ENCODE data around the gene KIF5C.

KIF5C gene

DNA sequence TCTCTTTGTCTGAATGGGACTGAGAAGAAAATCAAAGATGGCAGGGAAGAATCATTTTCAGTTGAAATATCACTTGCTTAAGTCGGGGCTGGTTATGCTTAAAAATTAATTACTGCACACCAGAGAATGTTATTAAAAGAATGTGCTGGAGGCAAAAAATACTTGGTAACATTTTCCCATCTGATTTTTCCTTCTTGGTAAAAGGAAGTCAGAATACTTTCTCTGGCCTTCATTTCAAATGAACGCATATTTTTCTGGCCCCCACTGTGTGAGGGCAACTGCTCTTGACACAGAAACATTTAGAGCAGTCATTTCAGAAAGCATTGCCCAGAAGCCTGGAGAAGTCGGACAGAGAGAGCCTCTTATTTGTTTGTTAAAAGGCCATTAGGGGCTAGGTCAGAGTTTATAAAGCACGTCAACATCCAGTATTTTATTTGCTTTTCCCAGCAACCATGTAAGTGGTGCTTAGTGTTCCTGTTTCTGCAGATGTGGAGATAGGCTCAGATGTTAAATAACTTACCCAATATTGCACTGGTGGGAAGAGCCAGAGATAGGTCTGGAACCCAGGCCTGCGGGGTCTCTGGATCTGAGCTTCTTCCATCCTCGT is 130.5 kb downstream of the KIF5C start:
- H3K4me1 ChIP-seq (ENCODE audit: control insufficient read depth, insufficient read depth, low read length) = no peaks in the 10 kb centered on the region
- CTCF ChIA-PET = interaction anchor here (0.6 kb wide), 1 partner anchor 10 kb away, joined by 3 read pairs; no protein-coding TSS in a partner anchor

DNA sequence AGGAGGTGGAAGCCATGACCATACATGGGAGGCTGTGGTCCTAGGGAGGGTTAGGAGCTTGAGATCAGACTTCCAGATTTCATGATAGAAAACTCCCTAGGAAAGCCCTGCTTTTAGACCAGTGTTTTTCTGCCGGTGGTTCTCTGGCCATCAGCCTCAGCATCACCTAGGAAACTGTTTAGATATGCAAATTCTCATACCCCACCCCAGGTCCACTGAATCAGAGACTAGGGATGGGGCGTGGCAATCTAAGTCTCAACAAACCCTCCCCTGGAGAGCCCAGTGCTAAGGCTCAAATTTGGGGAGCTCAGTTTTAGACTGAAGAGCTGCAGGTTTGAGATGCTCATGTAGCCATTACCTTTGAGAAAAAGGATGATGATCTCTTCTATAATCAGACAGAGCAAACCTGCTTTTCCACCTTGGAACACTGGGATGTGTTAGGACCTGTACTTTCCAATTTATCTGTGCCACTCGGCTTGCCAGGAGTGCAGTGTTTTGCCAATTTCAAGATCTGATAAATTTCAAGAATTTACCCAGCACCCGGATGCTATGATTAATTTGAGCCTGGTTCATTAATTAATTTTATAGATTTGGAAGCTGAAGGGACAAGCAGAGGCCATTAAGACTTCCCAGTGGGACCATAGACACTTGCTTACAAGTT is 132.0 kb downstream of the KIF5C start:
- ChIA-PET POLR2A (no interaction called here), CTCF (interaction anchor here (0.7 to 3.3 kb wide), 3 partner anchors 11 to 554 kb away, joined by 3 to 19 read pairs (median 3); no protein-coding TSS in a partner anchor)
- H3K36me3 ChIP-seq (ENCODE audit: control insufficient read depth in 2 of 2, insufficient read depth in 1 of 2, low read length in 2 of 2) = peaks cover 0 to 76% of the 10 kb centered on the region in 2 experiments; a peak in 1 of 3 replicates
- TF ChIP-seq TRIM28 (IDR thresholded peaks at IDR 0.05; ENCODE audit: borderline replicate concordance, low read length) (no peak), SCRT1 (tag by site-specific recombination; IDR thresholded peaks at IDR 0.05; ENCODE audit: borderline replicate concordance) (no peak), ZNF24 (tag by site-specific recombination; IDR thresholded peaks at IDR 0.05) (no peak), ZNF501 (tag by site-specific recombination; IDR thresholded peaks at IDR 0.05) (no peak), ZNF776 (tag by site-specific recombination; IDR thresholded peaks at IDR 0.05; ENCODE audit: borderline replicate concordance) (no peak)
- H3K4me1 ChIP-seq (ENCODE audit: control insufficient read depth, insufficient read depth, low read length) = no peaks in the 10 kb centered on the region
- H3K4me3 ChIP-seq (ENCODE audit: low read depth, low read length) = no peak overlapping the region
- no peaks in the 10 kb centered on the region for H3K9me3 ChIP-seq (ENCODE audit: control insufficient read depth, insufficient read depth, low read depth, low read length)
- no peak overlapping the region for H3K27ac ChIP-seq (ENCODE audit: extremely low read depth, low read depth, low read length)

More for the DNA sequence above, 130.5 kb downstream of the KIF5C start:
- TF ChIP-seq GLI4 (tag by site-specific recombination; IDR thresholded peaks at IDR 0.05) = no peak
- TF ChIP-seq ZBTB21 (tag by site-specific recombination; IDR thresholded peaks at IDR 0.05) = no peak
- no peak for TF ChIP-seq ZNF132 (tag by site-specific recombination; IDR thresholded peaks at IDR 0.05; ENCODE audit: borderline replicate concordance)
- TF ChIP-seq GLIS2 (tag by site-specific recombination; IDR thresholded peaks at IDR 0.05) = no peak
- no peak for TF ChIP-seq ZNF654 (tag by site-specific recombination; IDR thresholded peaks at IDR 0.05; ENCODE audit: low read depth)
- no peak for TF ChIP-seq ZNF623 (tag by site-specific recombination; IDR thresholded peaks at IDR 0.05)
- TF ChIP-seq, protein P1, sequence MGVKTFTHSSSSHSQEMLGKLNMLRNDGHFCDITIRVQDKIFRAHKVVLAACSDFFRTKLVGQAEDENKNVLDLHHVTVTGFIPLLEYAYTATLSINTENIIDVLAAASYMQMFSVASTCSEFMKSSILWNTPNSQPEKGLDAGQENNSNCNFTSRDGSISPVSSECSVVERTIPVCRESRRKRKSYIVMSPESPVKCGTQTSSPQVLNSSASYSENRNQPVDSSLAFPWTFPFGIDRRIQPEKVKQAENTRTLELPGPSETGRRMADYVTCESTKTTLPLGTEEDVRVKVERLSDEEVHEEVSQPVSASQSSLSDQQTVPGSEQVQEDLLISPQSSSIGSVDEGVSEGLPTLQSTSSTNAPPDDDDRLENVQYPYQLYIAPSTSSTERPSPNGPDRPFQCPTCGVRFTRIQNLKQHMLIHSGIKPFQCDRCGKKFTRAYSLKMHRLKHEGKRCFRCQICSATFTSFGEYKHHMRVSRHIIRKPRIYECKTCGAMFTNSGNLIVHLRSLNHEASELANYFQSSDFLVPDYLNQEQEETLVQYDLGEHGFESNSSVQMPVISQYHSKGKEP (tag by site-specific recombination; IDR thresholded peaks at IDR 0.05) = no peak
- TF ChIP-seq, protein P2, sequence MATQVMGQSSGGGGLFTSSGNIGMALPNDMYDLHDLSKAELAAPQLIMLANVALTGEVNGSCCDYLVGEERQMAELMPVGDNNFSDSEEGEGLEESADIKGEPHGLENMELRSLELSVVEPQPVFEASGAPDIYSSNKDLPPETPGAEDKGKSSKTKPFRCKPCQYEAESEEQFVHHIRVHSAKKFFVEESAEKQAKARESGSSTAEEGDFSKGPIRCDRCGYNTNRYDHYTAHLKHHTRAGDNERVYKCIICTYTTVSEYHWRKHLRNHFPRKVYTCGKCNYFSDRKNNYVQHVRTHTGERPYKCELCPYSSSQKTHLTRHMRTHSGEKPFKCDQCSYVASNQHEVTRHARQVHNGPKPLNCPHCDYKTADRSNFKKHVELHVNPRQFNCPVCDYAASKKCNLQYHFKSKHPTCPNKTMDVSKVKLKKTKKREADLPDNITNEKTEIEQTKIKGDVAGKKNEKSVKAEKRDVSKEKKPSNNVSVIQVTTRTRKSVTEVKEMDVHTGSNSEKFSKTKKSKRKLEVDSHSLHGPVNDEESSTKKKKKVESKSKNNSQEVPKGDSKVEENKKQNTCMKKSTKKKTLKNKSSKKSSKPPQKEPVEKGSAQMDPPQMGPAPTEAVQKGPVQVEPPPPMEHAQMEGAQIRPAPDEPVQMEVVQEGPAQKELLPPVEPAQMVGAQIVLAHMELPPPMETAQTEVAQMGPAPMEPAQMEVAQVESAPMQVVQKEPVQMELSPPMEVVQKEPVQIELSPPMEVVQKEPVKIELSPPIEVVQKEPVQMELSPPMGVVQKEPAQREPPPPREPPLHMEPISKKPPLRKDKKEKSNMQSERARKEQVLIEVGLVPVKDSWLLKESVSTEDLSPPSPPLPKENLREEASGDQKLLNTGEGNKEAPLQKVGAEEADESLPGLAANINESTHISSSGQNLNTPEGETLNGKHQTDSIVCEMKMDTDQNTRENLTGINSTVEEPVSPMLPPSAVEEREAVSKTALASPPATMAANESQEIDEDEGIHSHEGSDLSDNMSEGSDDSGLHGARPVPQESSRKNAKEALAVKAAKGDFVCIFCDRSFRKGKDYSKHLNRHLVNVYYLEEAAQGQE (tag by site-specific recombination; IDR thresholded peaks at IDR 0.05) = no peak
- no peak for TF ChIP-seq ZNF239 (tag by site-specific recombination; IDR thresholded peaks at IDR 0.05)
- no peak for TF ChIP-seq ZNF10 (tag by site-specific recombination; IDR thresholded peaks at IDR 0.05)
- Histone ChIP-seq H3K36me3 (ENCODE audit: control insufficient read depth in 2 of 2, insufficient read depth in 1 of 2, low read length in 2 of 2) (peaks cover 5 to 75% of the 10 kb centered on the region in 2 experiments; a peak in 1 of 3 replicates), H3K4me3 (ENCODE audit: low read depth, low read length) (no peak overlapping the region), H3K9me3 (ENCODE audit: control insufficient read depth, insufficient read depth, low read depth, low read length) (no peaks in the 10 kb centered on the region), H3K27ac (ENCODE audit: extremely low read depth, low read depth, low read length) (no peak overlapping the region)
- POLR2A ChIA-PET = no interaction called here

DNA sequence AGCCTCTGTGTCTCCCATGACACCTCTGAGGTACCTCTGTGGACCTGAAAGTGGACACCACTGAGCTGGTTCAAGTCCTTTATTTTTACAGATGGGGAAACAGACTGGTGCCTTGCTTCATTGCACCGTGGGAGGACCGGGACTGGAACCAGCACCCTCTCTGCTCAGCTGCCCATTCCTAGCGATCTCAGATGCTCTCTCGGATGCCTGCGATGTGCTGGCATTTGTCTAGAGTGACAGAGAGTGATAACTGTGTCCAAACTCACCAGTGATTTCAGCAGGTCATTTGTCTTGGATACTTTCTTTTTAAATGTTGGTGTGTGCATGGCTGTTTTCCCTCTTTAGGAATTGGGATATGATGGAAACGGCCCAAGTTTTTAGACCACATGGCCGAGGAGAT is 133.4 kb downstream of the KIF5C start:
- POLR2A ChIA-PET = no interaction called here
- Histone ChIP-seq H3K36me3 (ENCODE audit: control insufficient read depth in 2 of 2, insufficient read depth in 1 of 2, low read length in 2 of 2) (peaks cover 0 to 76% of the 10 kb centered on the region in 2 experiments; a peak in 1 of 3 replicates), H3K4me3 (ENCODE audit: low read depth, low read length) (no peak overlapping the region), H3K4me1 (ENCODE audit: control insufficient read depth, insufficient read depth, low read length) (no peaks in the 10 kb centered on the region), H3K27ac (ENCODE audit: extremely low read depth, low read depth, low read length) (no peak overlapping the region), H3K9me3 (ENCODE audit: control insufficient read depth, insufficient read depth, low read depth, low read length) (no peaks in the 10 kb centered on the region)
- CTCF ChIA-PET = interaction anchor here (3.3 kb wide), 1 partner anchor 10 kb away, joined by 19 read pairs; no protein-coding TSS in a partner anchor
- TF ChIP-seq, protein P3, sequence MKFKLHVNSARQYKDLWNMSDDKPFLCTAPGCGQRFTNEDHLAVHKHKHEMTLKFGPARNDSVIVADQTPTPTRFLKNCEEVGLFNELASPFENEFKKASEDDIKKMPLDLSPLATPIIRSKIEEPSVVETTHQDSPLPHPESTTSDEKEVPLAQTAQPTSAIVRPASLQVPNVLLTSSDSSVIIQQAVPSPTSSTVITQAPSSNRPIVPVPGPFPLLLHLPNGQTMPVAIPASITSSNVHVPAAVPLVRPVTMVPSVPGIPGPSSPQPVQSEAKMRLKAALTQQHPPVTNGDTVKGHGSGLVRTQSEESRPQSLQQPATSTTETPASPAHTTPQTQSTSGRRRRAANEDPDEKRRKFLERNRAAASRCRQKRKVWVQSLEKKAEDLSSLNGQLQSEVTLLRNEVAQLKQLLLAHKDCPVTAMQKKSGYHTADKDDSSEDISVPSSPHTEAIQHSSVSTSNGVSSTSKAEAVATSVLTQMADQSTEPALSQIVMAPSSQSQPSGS (tag by site-specific recombination; IDR thresholded peaks at IDR 0.05; ENCODE audit: low read depth) = no peak
- TF ChIP-seq MZF1 (tag by site-specific recombination; IDR thresholded peaks at IDR 0.05; ENCODE audit: borderline replicate concordance) = no peak
- no peak for TF ChIP-seq ZNF621 (tag by site-specific recombination; IDR thresholded peaks at IDR 0.05)
- TF ChIP-seq, protein P4, sequence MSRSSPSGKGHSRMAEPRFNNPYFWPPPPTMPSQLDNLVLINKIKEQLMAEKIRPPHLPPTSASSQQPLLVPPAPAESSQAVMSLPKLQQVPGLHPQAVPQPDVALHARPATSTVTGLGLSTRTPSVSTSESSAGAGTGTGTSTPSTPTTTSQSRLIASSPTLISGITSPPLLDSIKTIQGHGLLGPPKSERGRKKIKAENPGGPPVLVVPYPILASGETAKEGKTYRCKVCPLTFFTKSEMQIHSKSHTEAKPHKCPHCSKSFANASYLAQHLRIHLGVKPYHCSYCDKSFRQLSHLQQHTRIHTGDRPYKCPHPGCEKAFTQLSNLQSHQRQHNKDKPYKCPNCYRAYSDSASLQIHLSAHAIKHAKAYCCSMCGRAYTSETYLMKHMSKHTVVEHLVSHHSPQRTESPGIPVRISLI (tag by site-specific recombination; IDR thresholded peaks at IDR 0.05) = no peak
- TF ChIP-seq, protein P5, sequence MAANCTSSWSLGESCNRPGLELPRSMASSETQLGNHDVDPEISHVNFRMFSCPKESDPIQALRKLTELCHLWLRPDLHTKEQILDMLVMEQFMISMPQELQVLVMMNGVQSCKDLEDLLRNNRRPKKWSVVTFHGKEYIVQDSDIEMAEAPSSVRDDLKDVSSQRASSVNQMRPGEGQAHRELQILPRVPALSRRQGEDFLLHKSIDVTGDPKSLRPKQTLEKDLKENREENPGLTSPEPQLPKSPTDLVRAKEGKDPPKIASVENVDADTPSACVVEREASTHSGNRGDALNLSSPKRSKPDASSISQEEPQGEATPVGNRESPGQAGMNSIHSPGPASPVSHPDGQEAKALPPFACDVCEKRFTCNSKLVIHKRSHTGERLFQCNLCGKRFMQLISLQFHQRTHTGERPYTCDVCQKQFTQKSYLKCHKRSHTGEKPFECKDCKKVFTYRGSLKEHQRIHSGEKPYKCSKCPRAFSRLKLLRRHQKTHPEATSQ (tag by site-specific recombination; IDR thresholded peaks at IDR 0.05) = no peak
- TF ChIP-seq ZBTB20 (tag by site-specific recombination; IDR thresholded peaks at IDR 0.05) = no peak
- no peak for TF ChIP-seq ZNF114 (tag by site-specific recombination; IDR thresholded peaks at IDR 0.05)
